Measurements from ENCODE around the gene PIK3CB. TPM values are rescaled to one million over a fixed set of nuclear protein-coding genes. Genes with fewer than 3 reads are reported as not detected.

The PIK3CB gene
- total RNA-seq, 1 donor from 2014 or later, result 18.3 TPM

DNA sequence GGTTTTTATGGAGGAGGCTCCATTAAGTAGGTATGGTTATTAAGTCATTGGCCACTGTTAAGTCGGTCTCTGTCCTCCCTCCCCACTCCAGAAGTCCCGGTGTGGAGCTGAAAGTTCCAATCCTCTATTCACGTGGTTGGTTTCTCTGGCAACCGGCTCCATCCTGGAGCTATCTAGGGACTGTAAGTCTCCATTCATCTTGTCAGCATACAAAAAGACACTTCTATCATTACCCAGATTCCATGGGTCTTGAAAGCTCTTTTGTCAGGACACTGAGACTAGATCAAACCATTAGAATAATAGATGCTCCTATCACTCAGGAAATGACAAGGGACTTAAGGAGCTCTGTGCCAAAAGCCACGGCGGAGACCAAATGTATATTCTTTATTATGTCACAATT is 110.3 kb downstream of the PIK3CB start:
- Mint-ChIP-seq H3K27me3 (no peaks in the 10 kb centered on the region), H3K9me3 (ENCODE audit: low read depth) (no peaks in the 10 kb centered on the region), H3K4me1 (ENCODE audit: low read depth) (peaks cover 13% of the 10 kb centered on the region), H3K27ac (no peak overlapping the region), H3K36me3 (ENCODE audit: insufficient read depth) (peaks cover 5% of the 10 kb centered on the region), H3K4me3 (ENCODE audit: low read depth) (no peak overlapping the region)
- DNase-seq (ENCODE audit: low spot score, unreplicated experiment), result no peak
- TF ChIP-seq, protein P1, sequence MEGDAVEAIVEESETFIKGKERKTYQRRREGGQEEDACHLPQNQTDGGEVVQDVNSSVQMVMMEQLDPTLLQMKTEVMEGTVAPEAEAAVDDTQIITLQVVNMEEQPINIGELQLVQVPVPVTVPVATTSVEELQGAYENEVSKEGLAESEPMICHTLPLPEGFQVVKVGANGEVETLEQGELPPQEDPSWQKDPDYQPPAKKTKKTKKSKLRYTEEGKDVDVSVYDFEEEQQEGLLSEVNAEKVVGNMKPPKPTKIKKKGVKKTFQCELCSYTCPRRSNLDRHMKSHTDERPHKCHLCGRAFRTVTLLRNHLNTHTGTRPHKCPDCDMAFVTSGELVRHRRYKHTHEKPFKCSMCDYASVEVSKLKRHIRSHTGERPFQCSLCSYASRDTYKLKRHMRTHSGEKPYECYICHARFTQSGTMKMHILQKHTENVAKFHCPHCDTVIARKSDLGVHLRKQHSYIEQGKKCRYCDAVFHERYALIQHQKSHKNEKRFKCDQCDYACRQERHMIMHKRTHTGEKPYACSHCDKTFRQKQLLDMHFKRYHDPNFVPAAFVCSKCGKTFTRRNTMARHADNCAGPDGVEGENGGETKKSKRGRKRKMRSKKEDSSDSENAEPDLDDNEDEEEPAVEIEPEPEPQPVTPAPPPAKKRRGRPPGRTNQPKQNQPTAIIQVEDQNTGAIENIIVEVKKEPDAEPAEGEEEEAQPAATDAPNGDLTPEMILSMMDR (IDR thresholded peaks at IDR 0.05; ENCODE audit: unreplicated experiment), result no peak

DNA sequence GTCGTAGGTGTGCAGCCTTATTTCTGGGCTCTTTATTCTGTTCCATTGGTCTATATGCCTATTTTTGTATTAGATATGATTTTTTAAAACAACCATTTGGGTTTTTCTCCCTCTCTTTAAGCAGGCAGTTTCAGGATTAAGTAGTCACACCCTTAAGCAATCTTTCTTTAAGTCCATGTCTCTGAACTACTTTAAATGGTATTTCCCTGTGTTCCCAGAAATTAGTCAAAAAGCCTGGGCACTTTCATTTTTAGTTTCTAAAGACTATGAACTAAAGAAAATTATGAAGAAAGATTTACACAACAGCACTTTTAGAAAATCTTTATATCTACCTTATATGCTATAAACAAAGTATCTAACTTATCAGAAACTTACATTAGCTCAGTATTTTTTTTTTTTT is 115.9 kb downstream of the PIK3CB start:
- DNase-seq (ENCODE audit: low spot score, unreplicated experiment), result no peak
- TF ChIP-seq, protein P1 (IDR thresholded peaks at IDR 0.05; ENCODE audit: unreplicated experiment), result no peak
- H3K27ac Mint-ChIP-seq, result no peak overlapping the region
- H3K36me3 Mint-ChIP-seq (ENCODE audit: insufficient read depth), result peaks cover 13% of the 10 kb centered on the region
- H3K4me1 Mint-ChIP-seq (ENCODE audit: low read depth), result peaks cover 11% of the 10 kb centered on the region
- no peaks in the 10 kb centered on the region for H3K27me3 Mint-ChIP-seq
- no peak overlapping the region for H3K4me3 Mint-ChIP-seq (ENCODE audit: low read depth)
- H3K9me3 Mint-ChIP-seq (ENCODE audit: low read depth), result peaks cover 3% of the 10 kb centered on the region

DNA sequence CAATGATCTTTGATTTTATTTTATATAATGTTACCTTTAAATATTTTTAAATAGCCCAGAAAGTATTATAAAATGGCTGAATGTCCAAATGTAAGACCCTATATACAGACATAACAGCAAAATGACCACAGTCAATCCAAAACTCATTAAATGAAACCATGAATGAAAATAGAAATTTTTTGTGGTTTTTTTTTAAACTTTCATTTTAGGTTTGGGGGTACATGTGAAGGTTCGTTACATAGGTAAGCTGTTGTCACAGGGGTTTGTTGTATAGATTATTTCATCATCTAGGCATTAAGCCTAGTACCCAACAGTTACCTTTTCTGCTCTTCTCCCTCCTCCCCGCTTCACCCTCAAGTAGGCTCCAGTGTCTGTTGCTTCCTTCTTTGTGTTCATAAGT is 117.4 kb downstream of the PIK3CB start:
- Mint-ChIP-seq H3K9me3 (ENCODE audit: low read depth) (peaks cover 3% of the 10 kb centered on the region), H3K27ac (no peak overlapping the region)

DNA sequence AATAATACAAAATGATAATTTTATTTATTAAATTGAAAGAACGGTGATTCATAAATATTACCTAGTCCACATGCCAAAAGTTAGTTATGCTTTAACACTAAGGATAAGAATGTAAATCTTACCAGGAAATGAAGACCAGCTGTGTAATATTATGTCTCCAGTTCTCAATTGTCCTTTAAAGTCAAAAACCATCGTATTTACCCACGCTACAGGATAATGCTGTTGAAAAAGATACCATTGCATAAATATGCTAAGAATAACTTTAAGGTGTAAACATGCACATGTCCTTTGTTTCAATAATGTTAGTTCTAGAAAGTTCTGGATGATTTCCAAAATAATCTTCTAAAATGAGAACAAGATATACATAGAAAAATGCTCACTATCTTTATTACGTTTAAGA is 122.6 kb downstream of the PIK3CB start:
- no peak for DNase-seq (ENCODE audit: low spot score, unreplicated experiment)
- Mint-ChIP-seq H3K4me3 (ENCODE audit: low read depth) (no peak overlapping the region), H3K4me1 (ENCODE audit: low read depth) (peaks cover 5% of the 10 kb centered on the region), H3K36me3 (ENCODE audit: insufficient read depth) (peaks cover 19% of the 10 kb centered on the region), H3K27me3 (no peaks in the 10 kb centered on the region), H3K27ac (no peak overlapping the region), H3K9me3 (ENCODE audit: low read depth) (no peaks in the 10 kb centered on the region)
- TF ChIP-seq, protein P1 (IDR thresholded peaks at IDR 0.05; ENCODE audit: unreplicated experiment), result no peak

More for the DNA sequence above, 117.4 kb downstream of the PIK3CB start:
- DNase-seq (ENCODE audit: low spot score, unreplicated experiment), result no peak
- Mint-ChIP-seq H3K27me3 (no peaks in the 10 kb centered on the region), H3K36me3 (ENCODE audit: insufficient read depth) (peaks cover 16% of the 10 kb centered on the region), H3K4me3 (ENCODE audit: low read depth) (no peak overlapping the region), H3K4me1 (ENCODE audit: low read depth) (peaks cover 11% of the 10 kb centered on the region)
- TF ChIP-seq, protein P1 (IDR thresholded peaks at IDR 0.05; ENCODE audit: unreplicated experiment), result no peak

DNA sequence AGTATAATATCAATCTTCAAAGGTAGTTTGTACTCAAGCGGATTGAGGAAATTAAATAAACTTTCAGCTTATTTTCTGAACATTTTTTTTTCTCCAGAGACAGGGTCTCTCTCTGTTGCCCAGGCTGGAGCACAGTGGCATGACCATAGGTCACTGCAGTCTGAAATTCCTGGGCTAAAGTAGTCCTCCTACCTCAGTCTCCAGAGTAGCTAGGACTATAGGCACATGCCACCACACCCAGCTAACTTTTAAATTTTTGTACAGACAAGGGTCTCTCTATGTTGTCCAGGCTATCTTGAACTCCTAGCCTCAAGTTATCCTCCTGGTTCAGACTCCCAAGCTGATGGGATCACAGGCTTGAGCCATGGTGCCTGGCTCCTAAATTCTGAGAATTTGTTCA is 129.1 kb downstream of the PIK3CB start:
- no peaks in the 10 kb centered on the region for H3K4me1 Mint-ChIP-seq (ENCODE audit: low read depth)
- no peaks in the 10 kb centered on the region for H3K9me3 Mint-ChIP-seq (ENCODE audit: low read depth)
- TF ChIP-seq, protein P1 (IDR thresholded peaks at IDR 0.05; ENCODE audit: unreplicated experiment), result no peak
- no peak overlapping the region for H3K4me3 Mint-ChIP-seq (ENCODE audit: low read depth)
- no peak for DNase-seq (ENCODE audit: low spot score, unreplicated experiment)
- H3K27me3 Mint-ChIP-seq, result no peaks in the 10 kb centered on the region
- no peak overlapping the region for H3K27ac Mint-ChIP-seq
- peaks cover 13% of the 10 kb centered on the region for H3K36me3 Mint-ChIP-seq (ENCODE audit: insufficient read depth)
